Measurements from ENCODE around the gene SERBP1.

The SERBP1 gene

DNA sequence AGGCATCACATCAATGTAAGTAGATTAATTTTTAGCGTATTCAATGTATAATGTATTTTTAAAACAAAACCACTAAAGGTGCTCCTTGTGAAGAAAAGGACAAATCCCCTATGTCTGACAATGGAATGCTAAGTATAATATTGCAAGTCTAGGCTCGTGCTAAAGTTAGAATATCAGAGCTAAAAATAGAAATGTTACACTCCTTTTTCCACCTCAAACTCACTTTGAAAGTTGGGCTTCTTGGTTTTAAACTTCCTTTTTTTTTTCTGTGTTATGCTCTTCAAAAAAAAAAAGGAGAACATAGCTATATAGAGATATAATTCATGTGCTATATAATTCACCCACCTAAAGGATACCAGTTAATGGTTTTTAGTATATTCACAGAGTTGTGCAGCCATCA lies 3.6 kb upstream of the SERBP1 start:
- Histone ChIP-seq H3K4me3 (replicated peaks; ENCODE audit: low read depth, low read length) (no peak overlapping the region), H3K27me3 (replicated peaks; ENCODE audit: control insufficient read depth, insufficient read depth, low read length) (no peaks in the 10 kb centered on the region), H3K36me3 (ENCODE audit: control insufficient read depth, insufficient read depth, low read length) (0 out of 2 replicates have a peak, but pooled peaks cover 1% of the 10 kb centered on the region)
- no peak for DNase-seq (ENCODE audit: extremely low read depth, insufficient read length)
- TF ChIP-seq, protein P1, sequence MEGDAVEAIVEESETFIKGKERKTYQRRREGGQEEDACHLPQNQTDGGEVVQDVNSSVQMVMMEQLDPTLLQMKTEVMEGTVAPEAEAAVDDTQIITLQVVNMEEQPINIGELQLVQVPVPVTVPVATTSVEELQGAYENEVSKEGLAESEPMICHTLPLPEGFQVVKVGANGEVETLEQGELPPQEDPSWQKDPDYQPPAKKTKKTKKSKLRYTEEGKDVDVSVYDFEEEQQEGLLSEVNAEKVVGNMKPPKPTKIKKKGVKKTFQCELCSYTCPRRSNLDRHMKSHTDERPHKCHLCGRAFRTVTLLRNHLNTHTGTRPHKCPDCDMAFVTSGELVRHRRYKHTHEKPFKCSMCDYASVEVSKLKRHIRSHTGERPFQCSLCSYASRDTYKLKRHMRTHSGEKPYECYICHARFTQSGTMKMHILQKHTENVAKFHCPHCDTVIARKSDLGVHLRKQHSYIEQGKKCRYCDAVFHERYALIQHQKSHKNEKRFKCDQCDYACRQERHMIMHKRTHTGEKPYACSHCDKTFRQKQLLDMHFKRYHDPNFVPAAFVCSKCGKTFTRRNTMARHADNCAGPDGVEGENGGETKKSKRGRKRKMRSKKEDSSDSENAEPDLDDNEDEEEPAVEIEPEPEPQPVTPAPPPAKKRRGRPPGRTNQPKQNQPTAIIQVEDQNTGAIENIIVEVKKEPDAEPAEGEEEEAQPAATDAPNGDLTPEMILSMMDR (IDR thresholded peaks at IDR 0.05; ENCODE audit: insufficient read depth, low read length, poor library complexity, severe bottlenecking): no peak

DNA sequence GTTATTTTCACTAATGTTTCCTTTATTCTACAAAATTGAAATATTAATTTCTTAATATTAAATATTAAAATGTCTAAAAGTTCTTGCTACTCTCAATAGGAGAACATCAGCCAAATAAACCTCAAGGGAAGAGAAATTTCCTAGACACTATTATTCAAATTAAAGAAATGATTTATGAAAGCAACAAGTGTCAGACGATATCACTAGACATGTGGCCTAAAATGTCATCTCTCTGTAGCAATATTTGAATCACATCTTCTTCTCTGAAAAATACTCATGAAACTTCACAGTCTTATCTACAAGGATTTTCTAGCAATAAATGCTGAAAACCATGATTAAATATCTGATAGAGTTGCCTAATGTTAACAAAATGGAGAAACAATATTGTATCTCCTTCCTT lies 2.5 kb upstream of the SERBP1 start:
- Histone ChIP-seq H3K27me3 (replicated peaks; ENCODE audit: control insufficient read depth, insufficient read depth, low read length) (no peaks in the 10 kb centered on the region), H3K36me3 (ENCODE audit: control insufficient read depth, insufficient read depth, low read length) (0 out of 2 replicates have a peak, but pooled peaks cover 1% of the 10 kb centered on the region), H3K4me3 (replicated peaks; ENCODE audit: low read depth, low read length) (no peak overlapping the region)
- TF ChIP-seq, protein P1 (IDR thresholded peaks at IDR 0.05; ENCODE audit: insufficient read depth, low read length, poor library complexity, severe bottlenecking): no peak
- no peak for DNase-seq (ENCODE audit: extremely low read depth, insufficient read length)

DNA sequence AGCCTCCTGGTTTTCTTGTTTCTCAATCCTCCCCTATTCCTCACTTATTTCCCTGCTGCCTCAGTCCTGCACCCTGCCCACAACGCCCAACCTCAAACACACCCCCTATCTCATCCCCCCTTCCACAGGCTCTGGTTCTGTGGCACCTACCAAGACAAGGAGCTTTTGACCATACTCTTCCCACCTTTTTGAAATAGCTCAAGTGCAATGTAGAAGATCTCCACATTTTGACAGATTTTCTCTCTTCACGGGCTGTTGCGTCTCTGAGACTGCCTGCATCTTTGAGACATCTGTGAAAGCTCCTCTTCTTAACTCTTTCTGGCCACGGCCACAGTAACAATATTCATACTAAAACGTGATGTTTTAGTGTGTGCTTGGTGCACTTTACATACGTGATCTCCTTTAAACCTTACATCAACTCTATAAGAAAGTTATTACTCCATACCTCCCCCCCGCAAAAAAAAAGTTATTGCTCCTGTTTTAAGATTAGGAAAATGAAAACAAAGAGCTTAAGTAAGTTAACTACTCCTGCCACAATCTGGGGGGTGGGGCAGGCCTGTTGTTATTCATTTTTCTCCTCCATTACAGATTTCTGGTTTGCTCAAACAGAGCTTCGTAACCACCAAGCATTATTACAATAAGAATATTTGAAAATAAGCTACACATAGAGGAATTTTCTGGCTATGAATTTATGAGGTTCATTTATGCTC lies 1.8 kb upstream of the SERBP1 start:
- Histone ChIP-seq H3K27me3 (replicated peaks; ENCODE audit: control insufficient read depth, insufficient read depth, low read length) (no peaks in the 10 kb centered on the region), H3K4me3 (replicated peaks; ENCODE audit: low read depth, low read length) (no peak overlapping the region), H3K36me3 (ENCODE audit: control insufficient read depth, insufficient read depth, low read length) (0 out of 2 replicates have a peak, but pooled peaks cover 1% of the 10 kb centered on the region)
- TF ChIP-seq, protein P1 (IDR thresholded peaks at IDR 0.05; ENCODE audit: insufficient read depth, low read length, poor library complexity, severe bottlenecking): no peak
- DNase-seq (ENCODE audit: extremely low read depth, insufficient read length): no peak

DNA sequence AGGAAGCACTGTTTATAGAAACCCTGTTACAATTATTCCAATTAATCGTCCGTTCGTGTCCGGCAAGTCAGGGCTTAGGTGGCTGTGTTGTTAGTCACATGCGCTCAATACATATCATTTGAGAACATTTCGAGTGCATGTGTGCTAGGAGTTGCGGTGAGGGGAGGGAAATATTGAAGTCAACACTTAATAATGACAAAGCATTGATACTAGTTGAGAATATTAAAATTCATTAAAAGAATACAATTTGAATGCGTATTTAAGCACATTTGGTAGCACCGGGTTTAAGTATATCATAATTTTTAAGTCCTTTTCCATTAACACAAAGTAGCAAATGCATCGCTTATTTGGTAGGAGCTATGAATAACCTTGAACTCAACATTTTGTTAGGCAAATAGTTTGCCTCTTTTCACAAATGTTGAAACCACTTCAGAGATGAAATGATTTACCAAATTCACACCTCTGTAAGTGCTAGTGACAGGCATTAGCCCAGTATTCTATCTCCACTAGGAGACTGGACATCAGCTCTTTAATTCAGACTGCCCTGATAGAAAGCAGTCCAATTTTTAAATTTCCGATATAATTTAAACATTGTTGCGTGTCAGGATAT lies 1.1 kb upstream of the SERBP1 start:
- Histone ChIP-seq H3K27me3 (replicated peaks; ENCODE audit: control insufficient read depth, insufficient read depth, low read length) (no peaks in the 10 kb centered on the region), H3K36me3 (ENCODE audit: control insufficient read depth, insufficient read depth, low read length) (0 out of 2 replicates have a peak, but pooled peaks cover 1% of the 10 kb centered on the region), H3K4me3 (replicated peaks; ENCODE audit: low read depth, low read length) (peak overlapping the region; percentile 98)
- DNase-seq (ENCODE audit: extremely low read depth, insufficient read length): no peak
- TF ChIP-seq, protein P1 (IDR thresholded peaks at IDR 0.05; ENCODE audit: insufficient read depth, low read length, poor library complexity, severe bottlenecking): no peak

- peak; percentile 62 for DNase-seq (ENCODE audit: extremely low read depth, insufficient read length)
- Histone ChIP-seq H3K27me3 (replicated peaks; ENCODE audit: control insufficient read depth, insufficient read depth, low read length) (no peaks in the 10 kb centered on the region), H3K4me3 (replicated peaks; ENCODE audit: low read depth, low read length) (peak overlapping the region; percentile 98), H3K36me3 (ENCODE audit: control insufficient read depth, insufficient read depth, low read length) (peaks cover 4% of the 10 kb centered on the region)
- TF ChIP-seq, protein P1 (IDR thresholded peaks at IDR 0.05; ENCODE audit: insufficient read depth, low read length, poor library complexity, severe bottlenecking): no peak
Measured at GRCh38 chr1:67429528-67430357, 459 bp downstream of the SERBP1 start.

All from GM06990 (cell line).